Measurements from ENCODE around the gene PSME3IP1. TPM values are rescaled to one million over a fixed set of nuclear protein-coding genes. Genes with fewer than 3 reads are reported as not detected.

PSME3IP1 gene
- total RNA-seq, 1 donor = 71.2 TPM

- no peak for DNase-seq (ENCODE audit: low read depth)
- no peak for TF ChIP-seq CTCF (IDR thresholded peaks at IDR 0.05; ENCODE audit: insufficient read depth, low read depth, low read length)
- H3K4me3 ChIP-seq (ENCODE audit: low read depth, low read length) = no peak overlapping the region
Observed at GRCh38 chr16:57151369-57151768, 34.5 kb downstream of the PSME3IP1 start.

DNA sequence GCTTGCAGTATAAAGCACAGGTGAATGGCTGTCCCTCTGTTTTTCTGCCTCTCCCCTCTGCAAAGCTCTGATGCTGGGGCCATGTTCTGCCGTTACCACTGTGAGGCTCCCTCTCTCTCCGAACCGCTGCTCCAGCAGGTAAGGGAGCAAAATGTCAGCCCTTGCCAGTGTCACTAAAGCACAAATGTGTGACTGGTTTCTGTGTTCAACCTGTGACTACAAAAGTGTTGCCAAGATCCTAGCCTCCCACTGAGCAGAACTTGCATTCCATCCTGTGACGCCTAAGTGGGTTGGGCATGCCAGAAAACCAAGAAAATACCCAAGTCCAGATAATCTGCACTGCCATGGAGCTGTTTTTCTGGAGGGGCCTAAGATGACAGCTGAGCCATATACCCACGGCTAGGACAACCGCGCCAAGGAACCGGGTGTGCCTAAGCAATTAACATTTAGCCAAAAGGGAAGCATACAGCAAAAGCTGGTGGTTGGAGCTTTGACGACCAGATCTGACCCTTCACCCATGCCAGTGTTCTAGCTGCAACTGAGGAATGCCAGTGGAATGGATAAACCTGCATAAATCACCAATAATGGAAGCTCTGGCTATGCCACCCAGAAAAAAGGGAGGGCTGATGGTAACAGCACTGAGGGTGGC, 35.0 kb downstream of the PSME3IP1 start:
- DNase-seq (ENCODE audit: low read depth) = no peak
- no peak for TF ChIP-seq CTCF (IDR thresholded peaks at IDR 0.05; ENCODE audit: insufficient read depth, low read depth, low read length)
- no peak overlapping the region for H3K4me3 ChIP-seq (ENCODE audit: low read depth, low read length)

GRCh38 chr16:57149391-57149790, 36.4 kb downstream of the PSME3IP1 start:
- no peak overlapping the region for H3K4me3 ChIP-seq (ENCODE audit: low read depth, low read length)
- no peak for TF ChIP-seq CTCF (IDR thresholded peaks at IDR 0.05; ENCODE audit: insufficient read depth, low read depth, low read length)

DNA sequence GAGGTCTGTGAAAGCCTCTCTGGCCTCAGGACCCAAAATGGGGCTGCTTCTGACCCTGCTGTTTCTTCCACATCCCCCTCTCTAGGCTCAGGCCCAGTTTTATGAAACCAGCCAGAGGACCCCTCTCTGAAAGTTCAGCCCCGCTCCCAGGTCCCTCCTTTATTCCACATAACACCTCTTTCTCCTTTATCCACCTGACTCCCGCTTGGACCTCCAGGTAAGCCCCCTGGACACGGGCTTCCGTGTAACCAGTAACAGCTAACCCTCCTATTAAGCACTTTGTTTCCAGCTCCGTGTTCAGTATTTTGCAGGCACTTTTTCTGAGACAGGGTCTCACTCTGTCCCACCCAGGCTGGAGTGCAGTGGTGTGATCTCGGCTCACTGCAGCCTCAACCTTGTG, 37.4 kb downstream of the PSME3IP1 start:
- DNase-seq (ENCODE audit: low read depth) = no peak
- no peak overlapping the region for H3K4me3 ChIP-seq (ENCODE audit: low read depth, low read length)
- no peak for TF ChIP-seq CTCF (IDR thresholded peaks at IDR 0.05; ENCODE audit: insufficient read depth, low read depth, low read length)

More at GRCh38 chr16:57149391-57149790, 36.4 kb downstream of the PSME3IP1 start:
- no peak for DNase-seq (ENCODE audit: low read depth)

DNA sequence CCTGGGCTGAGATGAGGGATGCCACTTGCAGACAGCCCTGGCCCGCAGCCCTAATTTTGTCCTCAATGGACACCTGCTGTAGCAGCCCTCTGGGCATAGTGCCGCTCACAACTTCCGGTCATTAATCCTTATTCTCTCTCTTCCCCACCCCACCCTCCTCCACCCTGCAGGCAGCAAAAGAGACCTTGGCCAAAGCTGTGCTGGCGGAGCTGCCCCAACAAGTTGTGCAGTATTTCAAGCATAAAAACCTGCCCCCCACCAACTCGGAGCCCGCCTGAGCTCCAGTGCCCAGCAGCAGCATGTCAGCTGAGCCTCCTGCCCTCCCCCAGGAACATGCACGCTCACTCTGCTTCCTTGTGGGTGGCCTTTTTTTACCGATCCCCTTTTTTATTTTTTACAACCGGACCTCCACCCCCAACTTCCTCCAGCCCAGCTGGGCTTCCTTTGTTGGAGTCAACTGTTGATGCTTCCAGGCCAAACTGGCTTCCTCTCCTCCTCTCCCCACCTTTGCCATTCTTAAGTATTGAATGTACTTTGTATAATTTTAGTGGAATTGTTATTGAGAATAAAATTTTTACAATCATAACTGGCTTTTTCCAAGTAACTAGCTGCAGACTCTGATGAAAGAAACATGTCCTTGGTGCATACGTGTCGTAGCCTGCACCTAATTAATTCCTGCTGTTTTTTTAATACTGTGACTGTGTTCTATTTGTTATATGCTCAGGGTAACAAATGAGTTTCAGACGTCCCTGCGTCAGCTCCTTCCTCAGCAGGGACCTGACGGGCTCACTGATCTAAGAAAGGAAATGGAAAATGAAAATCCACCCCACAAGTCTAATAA, 38.2 kb downstream of the PSME3IP1 start:
- no peak for TF ChIP-seq CTCF (IDR thresholded peaks at IDR 0.05; ENCODE audit: insufficient read depth, low read depth, low read length)
- DNase-seq (ENCODE audit: low read depth) = peak; percentile 36
- no peak overlapping the region for H3K4me3 ChIP-seq (ENCODE audit: low read depth, low read length)

DNA sequence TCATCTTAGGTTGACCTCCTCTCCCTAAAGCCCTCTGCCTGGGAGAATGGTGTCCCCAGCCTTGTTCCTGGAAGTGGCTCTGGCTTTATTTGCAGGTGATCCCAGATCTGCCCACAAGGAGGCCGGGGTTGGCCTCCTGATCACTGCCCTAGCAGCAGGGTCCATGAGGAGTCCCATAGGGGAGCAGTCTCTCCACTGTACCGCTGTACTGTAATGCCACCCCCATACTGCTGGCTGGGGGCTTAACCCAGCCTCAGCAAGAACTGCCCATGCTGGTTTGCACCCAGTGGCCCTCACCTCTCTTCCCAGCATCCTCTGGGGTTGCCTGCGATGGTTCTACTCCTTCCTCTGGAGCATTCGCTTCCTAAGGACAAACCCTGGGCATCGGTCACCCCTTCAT, 39.1 kb downstream of the PSME3IP1 start:
- DNase-seq (ENCODE audit: low read depth) = no peak
- peak; percentile 29 for TF ChIP-seq CTCF (IDR thresholded peaks at IDR 0.05; ENCODE audit: insufficient read depth, low read depth, low read length)
- no peak overlapping the region for H3K4me3 ChIP-seq (ENCODE audit: low read depth, low read length)
